HL-60 (cell line): Measurements from ENCODE around the gene KCNH2.

Experiments used
- GABPA ChIP-seq: IDR thresholded peaks from 2 replicates; pipeline ENCODE4 v1.6.1; 2012; ENCODE audit warnings: low read depth
- POLR2AphosphoS5 ChIP-seq: IDR thresholded peaks from 2 replicates; pipeline ENCODE4 v1.6.1; 2012; ENCODE audit warnings: low read depth
- REST ChIP-seq: IDR thresholded peaks from 2 replicates; pipeline ENCODE4 v1.6.1; 2012; ENCODE audit warnings: low read depth; ENCODE audit not compliant: insufficient replicate concordance
- SPI1 ChIP-seq: IDR thresholded peaks from 2 replicates; pipeline ENCODE4 v1.6.1; 2012; ENCODE audit warnings: low read depth, mild to moderate bottlenecking, borderline replicate concordance
- TF ChIP-seq, protein P1 (sequence below): IDR thresholded peaks from one replicate; pipeline ENCODE4 v1.5.1; 2011; ENCODE audit warnings: low read length, control low read depth, inconsistent platforms; ENCODE audit not compliant: insufficient read depth

DNA sequence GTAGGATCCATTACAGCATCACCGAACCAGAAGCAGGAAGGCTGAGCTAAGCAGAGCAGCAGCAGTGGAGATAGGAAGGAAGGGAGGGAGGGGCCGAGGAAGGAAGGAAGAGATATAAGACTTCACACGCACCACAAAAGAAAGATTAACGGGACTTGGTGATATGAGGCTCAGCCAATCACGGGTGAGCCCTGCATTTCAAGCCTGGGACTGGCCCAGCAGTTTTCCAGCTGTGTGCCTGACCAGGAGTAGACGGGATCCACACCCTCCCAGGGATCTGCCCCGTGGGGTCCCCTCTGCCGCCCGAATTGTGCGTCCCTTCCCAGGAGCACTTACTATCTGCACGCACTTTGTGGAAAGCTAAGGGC lies 30.0 kb upstream of the KCNH2 start:
- TF ChIP-seq, protein P1, sequence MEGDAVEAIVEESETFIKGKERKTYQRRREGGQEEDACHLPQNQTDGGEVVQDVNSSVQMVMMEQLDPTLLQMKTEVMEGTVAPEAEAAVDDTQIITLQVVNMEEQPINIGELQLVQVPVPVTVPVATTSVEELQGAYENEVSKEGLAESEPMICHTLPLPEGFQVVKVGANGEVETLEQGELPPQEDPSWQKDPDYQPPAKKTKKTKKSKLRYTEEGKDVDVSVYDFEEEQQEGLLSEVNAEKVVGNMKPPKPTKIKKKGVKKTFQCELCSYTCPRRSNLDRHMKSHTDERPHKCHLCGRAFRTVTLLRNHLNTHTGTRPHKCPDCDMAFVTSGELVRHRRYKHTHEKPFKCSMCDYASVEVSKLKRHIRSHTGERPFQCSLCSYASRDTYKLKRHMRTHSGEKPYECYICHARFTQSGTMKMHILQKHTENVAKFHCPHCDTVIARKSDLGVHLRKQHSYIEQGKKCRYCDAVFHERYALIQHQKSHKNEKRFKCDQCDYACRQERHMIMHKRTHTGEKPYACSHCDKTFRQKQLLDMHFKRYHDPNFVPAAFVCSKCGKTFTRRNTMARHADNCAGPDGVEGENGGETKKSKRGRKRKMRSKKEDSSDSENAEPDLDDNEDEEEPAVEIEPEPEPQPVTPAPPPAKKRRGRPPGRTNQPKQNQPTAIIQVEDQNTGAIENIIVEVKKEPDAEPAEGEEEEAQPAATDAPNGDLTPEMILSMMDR, result no peak
- TF ChIP-seq POLR2AphosphoS5, result no peak
- TF ChIP-seq GABPA, result no peak
- no peak for TF ChIP-seq REST
- no peak for TF ChIP-seq SPI1
